Measurements from ENCODE around the gene ENTREP1. TPM values are rescaled to one million over a fixed set of nuclear protein-coding genes. Genes with fewer than 3 reads are reported as not detected.

Gene ENTREP1
- total and polyA plus RNA-seq, 4 donors, result 0.07 to 0.33 (median 0.12) TPM

GRCh38 chr9:69396759-69397158 lies 71.7 kb downstream of the ENTREP1 start (continued):
- TF ChIP-seq REST (IDR thresholded peaks at IDR 0.05) (no peak), ZBTB33 (IDR thresholded peaks at IDR 0.05) (no peak), ATF3 (IDR thresholded peaks at IDR 0.05) (no peak), FOXA2 (IDR thresholded peaks at IDR 0.05) (no peak), EGR1 (IDR thresholded peaks at IDR 0.05; ENCODE audit: low read depth in 2 of 2) (no peak), FOXA1 (IDR thresholded peaks at IDR 0.05) (no peak), GABPA (IDR thresholded peaks at IDR 0.05 in 1 of 2, conservative IDR thresholded peaks at IDR 0.05 in 1 of 2) (no peak), HNF4G (IDR thresholded peaks at IDR 0.05) (no peak), YY1 (IDR thresholded peaks at IDR 0.05) (no peak)

- no peak for DNase-seq (ENCODE audit: low spot score)
- no peak for TF ChIP-seq MAX (IDR thresholded peaks at IDR 0.05)
- no peak for TF ChIP-seq SP1 (IDR thresholded peaks at IDR 0.05)
- TF ChIP-seq JUND (IDR thresholded peaks at IDR 0.05), result no peak
- Histone ChIP-seq H3K27ac (ENCODE audit: low read depth in 1 of 2, low read length in 2 of 2) (no peak overlapping the region), H3K9ac (ENCODE audit: low read depth in 1 of 2, low read length in 2 of 2) (no peak overlapping the region), H3K36me3 (ENCODE audit: control insufficient read depth in 4 of 4, insufficient read depth in 3 of 4, low read depth in 1 of 4, low read length in 3 of 4) (no peaks in the 10 kb centered on the region), H3K4me1 (ENCODE audit: control insufficient read depth in 4 of 4, insufficient read depth in 4 of 4, low read length in 3 of 4) (no peaks in the 10 kb centered on the region), H3K4me3 (ENCODE audit: low read depth in 1 of 3, low read length in 3 of 3) (no peak overlapping the region), H3K9me3 (ENCODE audit: control insufficient read depth in 4 of 4, low read length in 3 of 4) (no peaks in the 10 kb centered on the region), H3K27me3 (ENCODE audit: control insufficient read depth in 4 of 4, insufficient read depth in 4 of 4, low read length in 3 of 4) (no peaks in the 10 kb centered on the region)
- 69% methylated on average over 12 of the region's 12 CpGs for WGBS
These were observed 72.6 kb downstream of the ENTREP1 start for GRCh38 chr9:69397384-69398214.

GRCh38 chr9:69400470-69400869 lies 75.5 kb downstream of the ENTREP1 start:
- Histone ChIP-seq H3K27me3 (ENCODE audit: control insufficient read depth in 4 of 4, insufficient read depth in 4 of 4, low read length in 3 of 4) (no peaks in the 10 kb centered on the region), H3K9me3 (ENCODE audit: control insufficient read depth in 4 of 4, low read length in 3 of 4) (no peaks in the 10 kb centered on the region), H3K4me1 (ENCODE audit: control insufficient read depth in 4 of 4, insufficient read depth in 4 of 4, low read length in 3 of 4) (no peaks in the 10 kb centered on the region), H3K27ac (ENCODE audit: low read depth in 1 of 2, low read length in 2 of 2) (no peak overlapping the region), H3K36me3 (ENCODE audit: control insufficient read depth in 4 of 4, insufficient read depth in 3 of 4, low read depth in 1 of 4, low read length in 3 of 4) (no peaks in the 10 kb centered on the region), H3K4me3 (ENCODE audit: low read depth in 1 of 3, low read length in 3 of 3) (no peak overlapping the region), H3K9ac (ENCODE audit: low read depth in 1 of 2, low read length in 2 of 2) (no peak overlapping the region)
- no peak for DNase-seq (ENCODE audit: low spot score)
- 91% methylated on average over 1 of the region's 1 CpG for WGBS
- TF ChIP-seq CTCF (IDR thresholded peaks at IDR 0.05; ENCODE audit: low read depth, low read length, missing input control), result no peak
- no peak for TF ChIP-seq HNF4G (IDR thresholded peaks at IDR 0.05)
- TF ChIP-seq JUND (IDR thresholded peaks at IDR 0.05), result no peak
- TF ChIP-seq NR2F2 (IDR thresholded peaks at IDR 0.05), result no peak
- no peak for TF ChIP-seq SP1 (IDR thresholded peaks at IDR 0.05)
- TF ChIP-seq YY1 (IDR thresholded peaks at IDR 0.05), result no peak
- TF ChIP-seq ATF3 (IDR thresholded peaks at IDR 0.05), result no peak
- TF ChIP-seq GABPA (IDR thresholded peaks at IDR 0.05 in 1 of 2, conservative IDR thresholded peaks at IDR 0.05 in 1 of 2), result no peak
- no peak for TF ChIP-seq EGR1 (IDR thresholded peaks at IDR 0.05; ENCODE audit: low read depth in 2 of 2)
- no peak for TF ChIP-seq RXRA (IDR thresholded peaks at IDR 0.05)
- no peak for TF ChIP-seq REST (IDR thresholded peaks at IDR 0.05)
